T1000 (cell line): ENCODE results near the gene SYT9.

ENCODE experiments used
- DNase-seq: peaks from one replicate; lab custom pipeline; 2025; ENCODE audit warnings: mixed read lengths; lab: John Stamatoyannopoulos, UW

Gene SYT9

GRCh38 chr11:7428196-7428595, 176.5 kb downstream of the SYT9 start:
- no peak for DNase-seq

GRCh38 chr11:7430496-7430895, 178.8 kb downstream of the SYT9 start:
- no peak for DNase-seq

DNA sequence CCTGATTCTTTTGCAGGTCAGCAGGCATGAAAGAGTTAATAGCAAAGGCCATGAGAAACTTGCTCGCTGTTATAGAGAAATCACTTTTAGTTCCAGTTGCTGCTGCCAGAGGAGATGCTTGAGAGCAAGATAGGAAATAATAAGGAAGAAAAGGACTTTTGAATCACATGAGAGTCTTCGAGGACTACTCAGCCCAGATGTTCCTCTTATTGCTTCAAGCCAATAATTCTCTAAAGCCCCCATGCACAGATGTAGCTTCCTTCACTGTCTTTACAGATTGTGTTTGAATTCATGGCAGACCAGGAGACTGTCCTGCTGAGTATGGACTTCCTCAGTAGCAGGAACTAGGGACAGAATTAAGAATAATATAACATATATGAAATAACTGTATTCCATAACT, 183.5 kb downstream of the SYT9 start:
- DNase-seq: no peak

- no peak for DNase-seq
Observed at GRCh38 chr11:7436146-7436545, 184.4 kb downstream of the SYT9 start.

- no peak for DNase-seq
Observed at GRCh38 chr11:7436657-7437056, 185.0 kb downstream of the SYT9 start.

DNA sequence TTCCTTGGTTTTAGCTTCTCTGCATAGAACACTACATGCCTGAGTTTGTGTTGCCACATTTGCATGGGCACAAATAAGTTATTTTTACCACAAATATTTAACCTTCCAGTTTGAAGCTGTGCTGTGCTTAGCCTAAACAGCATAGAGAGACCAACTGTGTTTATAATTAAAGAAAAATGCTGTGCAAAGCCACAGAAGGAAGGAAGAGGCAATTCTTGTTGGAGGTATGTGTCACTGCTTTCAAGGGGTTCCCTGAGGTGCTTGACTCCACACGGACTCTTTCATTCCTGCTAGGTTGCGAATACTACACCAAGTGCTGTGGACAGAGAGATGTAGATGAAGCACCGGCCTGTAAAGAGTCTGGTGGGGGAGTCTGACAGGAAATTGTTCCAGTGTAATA, 186.0 kb downstream of the SYT9 start:
- DNase-seq: no peak

DNA sequence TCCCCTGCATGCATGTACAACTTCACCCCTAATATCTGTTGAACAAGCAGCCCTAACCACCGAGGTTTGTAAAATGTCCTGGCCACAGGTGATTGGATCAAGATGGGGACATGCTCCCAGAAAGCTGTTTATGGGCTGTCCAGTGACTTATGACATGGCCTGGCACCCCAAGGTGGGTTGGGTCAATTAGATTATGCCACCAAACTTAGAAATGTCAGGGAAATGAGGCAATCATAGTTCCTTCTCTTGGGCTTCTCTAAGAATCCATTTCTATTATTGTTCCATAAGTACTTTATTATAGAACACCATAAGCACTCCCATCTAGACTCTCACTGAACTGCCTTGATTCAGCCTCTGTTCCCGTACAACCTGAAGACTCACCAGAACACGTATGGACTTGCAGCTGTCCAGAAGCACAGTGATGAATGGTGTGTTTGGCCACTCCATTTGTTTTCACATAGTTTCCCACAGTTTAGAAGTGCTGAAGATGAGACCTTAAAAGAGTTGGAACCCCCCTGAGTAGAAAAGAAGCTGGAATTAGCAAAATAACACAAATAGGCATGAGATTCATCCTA, 188.1 kb downstream of the SYT9 start:
- no peak for DNase-seq

DNA sequence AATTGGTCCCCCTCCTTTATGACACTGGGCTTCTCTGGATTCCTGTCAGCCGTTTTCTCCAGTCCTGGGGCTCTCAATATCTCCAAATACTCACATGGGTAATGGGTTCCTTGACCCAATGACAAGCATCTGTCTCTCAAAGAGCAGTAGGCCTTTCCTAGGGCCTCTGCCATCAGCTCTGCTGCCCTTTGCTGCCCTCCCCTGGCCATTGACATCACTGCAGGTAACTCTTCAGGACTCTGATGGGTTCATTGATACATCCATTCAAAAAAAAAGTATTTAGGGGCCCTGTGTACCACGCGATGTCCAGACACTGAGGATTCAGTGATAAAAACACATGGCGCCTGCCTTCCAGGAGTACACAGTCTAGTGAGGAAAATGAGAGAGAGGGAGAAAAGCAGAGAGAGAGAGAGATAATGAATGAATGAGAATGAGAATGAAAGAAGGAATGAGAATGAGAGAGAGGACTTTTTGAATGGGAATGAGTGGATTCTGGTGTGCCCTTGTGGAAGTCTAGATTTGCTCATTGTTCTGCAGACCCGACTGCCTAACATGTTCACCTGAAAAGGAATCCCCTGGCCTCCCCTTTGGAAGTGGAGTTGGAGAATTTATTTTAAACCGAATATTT, 191.0 kb downstream of the SYT9 start:
- peak; percentile 17 for DNase-seq

DNA sequence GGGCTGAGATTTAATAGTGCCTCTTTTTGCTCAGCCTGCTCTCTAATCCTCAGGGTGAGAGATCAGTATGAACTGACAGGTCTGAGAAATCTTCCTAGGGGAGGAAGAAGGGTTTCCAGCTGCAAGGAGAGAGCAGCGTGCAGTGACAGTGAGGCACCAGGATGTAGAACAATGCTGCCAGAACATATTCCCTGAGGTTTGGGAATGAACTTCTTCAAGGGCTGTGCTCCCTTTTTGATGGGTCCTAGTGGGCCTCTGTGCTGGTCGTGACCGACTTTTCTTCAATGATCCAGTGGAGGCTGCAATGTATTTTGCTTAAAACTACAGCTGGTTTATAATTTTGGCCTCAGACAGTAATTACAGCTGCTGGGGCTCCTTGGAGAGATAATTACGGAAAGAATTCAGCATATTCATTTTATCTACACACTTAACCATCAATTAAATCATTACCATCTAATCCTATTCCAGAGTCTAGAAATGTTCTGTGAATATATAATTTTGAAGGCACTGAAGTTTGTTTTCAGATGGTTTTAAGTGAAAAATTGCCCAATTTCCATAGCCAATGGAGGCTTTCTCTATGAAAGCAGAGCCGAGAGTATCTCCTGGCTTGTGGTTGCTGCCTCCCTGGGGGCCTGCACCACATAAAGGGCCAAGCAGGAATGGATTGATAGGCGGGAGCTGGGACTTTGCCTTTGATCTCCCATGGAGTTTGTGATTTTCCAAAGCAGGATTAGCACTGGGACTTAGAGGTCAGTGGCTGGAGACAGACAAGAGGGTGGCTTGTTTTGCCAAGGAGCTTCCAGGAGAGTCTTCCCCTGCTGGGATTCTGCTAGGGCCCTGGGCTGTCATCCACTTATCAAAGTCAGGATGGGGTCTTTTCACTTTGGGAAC, 192.6 kb downstream of the SYT9 start:
- DNase-seq: no peak

DNA sequence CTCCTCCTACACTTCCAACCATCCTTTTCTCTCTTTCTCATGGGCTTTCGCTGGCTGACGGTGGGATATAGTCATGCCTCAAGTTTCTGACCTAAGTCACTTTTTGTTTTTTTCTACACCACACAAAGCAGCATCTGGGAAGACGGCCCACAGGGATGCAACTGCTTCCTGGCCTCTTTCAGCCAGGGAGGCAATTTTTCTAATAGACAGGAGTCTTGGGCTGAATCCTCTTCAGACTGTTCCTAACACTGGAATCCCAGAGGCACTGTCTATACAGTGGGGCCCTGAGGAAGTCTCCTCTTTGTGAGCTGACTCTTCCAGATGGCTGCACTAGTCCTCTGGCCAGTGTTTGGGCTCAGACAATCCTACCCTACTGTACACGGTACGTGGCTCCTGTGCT, 193.9 kb downstream of the SYT9 start:
- no peak for DNase-seq

GRCh38 chr11:7448201-7448600, 196.5 kb downstream of the SYT9 start:
- no peak for DNase-seq

DNA sequence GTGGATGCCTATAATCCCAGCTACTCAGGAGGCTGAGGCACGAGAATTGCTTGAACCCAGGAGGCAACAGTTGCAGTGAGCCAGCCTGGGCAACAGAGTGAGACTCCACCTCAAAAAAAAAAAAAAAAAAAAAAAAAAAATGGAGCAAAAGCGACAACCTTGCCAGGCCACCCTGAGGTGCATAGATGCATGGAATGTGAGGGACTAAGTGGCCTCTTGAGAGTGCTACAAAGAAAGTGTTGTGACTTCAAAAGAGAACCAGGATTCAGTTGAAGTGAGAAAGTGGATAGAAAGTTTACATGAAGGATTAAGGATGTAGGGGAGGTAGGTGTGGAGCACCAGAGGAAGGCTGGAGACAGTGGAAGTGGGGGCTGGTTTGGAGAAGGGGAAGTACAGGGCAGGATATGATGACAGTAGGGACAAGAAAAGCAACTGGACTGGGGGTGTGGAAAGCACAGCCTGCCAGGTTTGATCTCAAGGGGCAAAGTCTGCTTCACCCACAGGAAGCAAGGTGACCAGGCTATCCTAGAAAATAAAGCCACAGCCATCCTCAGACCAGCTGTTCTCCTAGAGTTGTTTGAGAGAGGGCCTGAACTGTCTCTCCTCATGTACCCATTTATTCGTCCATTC, 197.6 kb downstream of the SYT9 start:
- DNase-seq: no peak

DNA sequence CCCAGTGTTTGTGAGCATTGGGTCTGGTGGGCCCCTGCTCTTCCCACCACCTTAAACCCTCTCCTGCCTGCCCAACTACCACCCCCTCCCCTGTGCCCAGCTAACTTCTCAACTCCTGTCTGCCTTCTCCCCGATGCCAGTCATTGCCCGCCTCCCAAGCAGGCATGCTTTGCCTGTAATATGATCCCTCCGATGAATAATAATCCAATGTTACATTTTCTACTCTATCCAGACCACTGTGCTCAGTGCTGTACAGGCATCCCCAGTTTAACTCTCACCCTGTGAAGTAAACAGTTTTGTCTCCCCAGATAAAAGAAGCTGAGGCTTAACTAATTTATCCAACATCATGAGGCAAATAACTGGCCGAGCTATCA, 198.1 kb downstream of the SYT9 start:
- DNase-seq: no peak

DNA sequence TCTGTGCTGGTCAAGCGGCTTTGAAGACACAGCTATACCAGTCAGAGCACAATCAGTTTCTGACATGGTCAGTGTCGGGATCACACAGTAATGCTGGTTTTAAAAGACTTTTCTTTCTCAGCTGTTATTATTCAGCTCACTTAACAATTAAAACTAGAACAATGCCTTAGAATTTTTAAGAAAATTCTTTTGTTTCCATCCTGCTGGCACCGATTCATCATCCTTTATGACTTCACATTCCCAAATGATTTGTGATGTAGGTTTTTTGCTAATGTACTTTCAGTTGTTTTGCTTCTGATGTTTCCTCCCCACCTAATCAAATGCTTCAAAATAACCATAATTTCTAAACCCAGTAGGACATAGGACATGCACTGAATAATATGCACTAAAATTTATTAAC, 199.1 kb downstream of the SYT9 start:
- DNase-seq: no peak

- DNase-seq: no peak
Observed at GRCh38 chr11:7451520-7451919, 199.8 kb downstream of the SYT9 start.

DNA sequence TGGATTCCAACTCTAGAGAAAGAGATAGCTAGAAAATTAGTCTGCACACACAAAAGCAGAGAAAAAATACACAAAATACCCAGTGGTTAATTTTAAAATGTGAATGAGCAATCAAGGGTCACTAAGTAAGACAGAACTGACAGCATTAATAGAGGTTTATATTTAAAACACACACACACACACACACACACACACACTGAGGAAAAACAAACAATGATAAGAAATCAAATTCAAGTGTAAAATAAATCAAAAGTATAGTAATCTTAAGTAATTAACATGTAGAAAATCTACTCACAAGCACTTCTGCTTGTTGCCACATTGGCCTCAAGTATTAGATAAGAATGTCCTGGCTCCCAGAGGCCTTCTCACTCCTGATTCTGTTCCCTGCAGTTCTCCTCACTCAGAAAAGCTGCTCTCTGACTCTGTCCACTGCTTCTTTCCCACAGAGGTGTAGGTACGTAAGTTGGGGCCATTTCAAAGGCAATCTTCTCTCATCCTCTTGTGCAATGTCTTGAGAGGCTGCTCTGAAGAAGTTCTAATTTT, 200.3 kb downstream of the SYT9 start:
- no peak for DNase-seq

DNA sequence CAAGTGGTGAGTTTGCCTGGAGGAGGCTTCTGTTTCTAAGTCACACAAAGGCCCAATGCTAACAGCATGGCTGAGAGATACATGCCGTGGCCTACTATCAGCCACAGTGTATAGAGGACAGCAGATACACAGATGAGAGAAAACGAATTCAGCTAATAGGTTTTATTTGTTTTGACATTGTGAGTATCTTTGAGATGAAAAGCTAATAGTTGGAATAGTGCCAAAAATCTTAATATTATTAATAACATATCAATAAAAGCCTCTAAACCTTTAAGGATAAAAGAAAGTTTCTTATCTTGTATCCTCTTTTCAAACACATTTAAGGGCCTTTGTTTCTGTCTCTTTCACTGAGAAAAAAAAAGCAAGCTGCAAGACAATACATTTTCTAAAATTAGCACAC, 203.2 kb downstream of the SYT9 start:
- DNase-seq: no peak

DNA sequence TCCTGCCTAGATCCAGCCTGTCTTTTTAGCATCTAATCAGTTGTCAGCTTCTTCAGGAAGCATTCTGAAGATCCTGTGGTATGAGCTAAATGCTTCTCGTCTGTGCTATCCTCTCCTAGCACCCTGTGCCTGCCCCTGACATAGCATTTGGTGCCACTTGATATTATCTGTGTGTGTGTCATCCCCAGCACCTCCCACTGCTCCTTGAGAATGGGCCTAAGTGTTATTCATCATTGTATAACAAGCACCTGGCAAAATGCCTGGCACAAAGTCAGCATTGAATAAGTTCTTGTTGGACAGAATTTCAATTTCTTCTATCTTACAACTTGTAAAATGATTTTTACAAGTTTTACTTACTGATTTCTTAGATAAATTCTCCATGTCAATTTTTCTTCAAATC, 205.5 kb downstream of the SYT9 start:
- DNase-seq: peak; percentile 13

DNA sequence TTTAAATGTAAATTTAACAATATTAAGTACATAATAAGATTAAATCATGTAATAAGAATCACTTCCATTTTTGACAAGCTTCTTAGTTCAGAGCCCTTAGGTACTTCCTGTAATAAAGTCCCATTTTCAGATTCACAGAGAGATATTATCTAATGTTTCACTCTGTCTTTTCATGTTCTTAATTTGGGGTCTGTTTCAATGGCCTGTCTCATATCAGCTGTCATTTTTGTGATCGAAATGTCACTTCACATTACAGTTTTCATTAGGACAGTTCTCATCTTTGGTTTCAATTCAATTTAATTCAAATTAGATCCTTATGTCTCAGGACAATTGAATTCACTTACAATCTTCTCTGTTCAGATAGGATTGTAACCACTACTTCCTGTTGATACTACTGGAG, 211.0 kb downstream of the SYT9 start:
- DNase-seq: no peak

GRCh38 chr11:7467652-7468051, 215.9 kb downstream of the SYT9 start:
- DNase-seq: no peak

- DNase-seq: no peak
Observed at GRCh38 chr11:7469351-7469865, 217.7 kb downstream of the SYT9 start.

DNA sequence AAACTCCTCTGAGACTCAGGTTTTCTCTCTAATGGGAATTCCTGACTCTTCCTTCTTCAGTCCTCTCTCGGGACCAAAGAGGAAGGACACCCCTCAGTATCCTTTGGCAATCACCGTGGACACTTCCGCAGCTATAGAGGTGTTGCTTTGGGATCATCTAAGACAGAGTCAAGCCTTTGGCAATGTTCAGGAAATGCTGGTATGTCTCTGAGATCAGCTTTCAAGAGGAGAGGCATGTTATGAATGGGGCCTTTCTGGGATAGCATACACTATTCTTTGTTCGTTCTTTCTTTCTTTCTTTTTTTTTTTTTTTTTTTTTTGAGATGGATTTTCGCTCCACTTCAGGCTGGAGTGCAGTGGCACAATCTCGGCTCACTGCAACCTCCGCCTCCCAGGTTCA, 219.4 kb downstream of the SYT9 start:
- DNase-seq: no peak
